K562 (cell line): ENCODE measurements around the gene NUP205.

Experiments
- AFF4 ChIP-seq: sonication (generic); formaldehyde crosslinking; IDR thresholded peaks from 2 replicates; pipeline ENCODE4 v1.8.0; 2023; ENCODE audit warnings: mild to moderate bottlenecking, missing genetic modification reagents
- CEBPZ ChIP-seq: fragments of 150-350 bp; IDR thresholded peaks from 2 replicates; pipeline ENCODE4 v1.6.1; 2014; ENCODE audit warnings: low read depth, mild to moderate bottlenecking, low read length, borderline replicate concordance
- CHD2 ChIP-seq: IDR thresholded peaks from 2 replicates; pipeline ENCODE4 v1.6.1; 2011; ENCODE audit warnings: low read depth, low read length
- CTCF ChIP-seq, 3 experiments: IDR thresholded peaks in 2 of 3; conservative IDR thresholded peaks in 1 of 3; 2 replicates each; pipeline ENCODE4 v1.5.1; 2011 to 2012; ENCODE audit warnings: low read length in 3 of 3, mild to moderate bottlenecking in 3 of 3, control low read depth in 2 of 3, improper control_type of control experiment in 1 of 3, inconsistent platforms in 1 of 3, low read depth in 1 of 3, mixed read lengths in 1 of 3, moderate library complexity in 1 of 3; ENCODE audit not compliant: insufficient read depth in 2 of 3
- EP300 ChIP-seq: IDR thresholded peaks from 2 replicates; pipeline ENCODE4 v1.6.1; 2012; ENCODE audit warnings: low read length, improper control_type of control experiment
- FOXM1 ChIP-seq, 2 experiments: fragments of 450-650 bp in 1 of 2; sonication (generic) in 1 of 2; formaldehyde crosslinking in 1 of 2; IDR thresholded peaks; 2 replicates each; pipeline versions ENCODE4 v1.6.1 to v1.9.0; 2017 to 2022; ENCODE audit warnings: low read depth in 2 of 2, mild to moderate bottlenecking in 2 of 2, missing genetic modification reagents in 1 of 2, moderate library complexity in 1 of 2
- PHF8 ChIP-seq: fragments of 200-600 bp; sonication (generic); IDR thresholded peaks from 2 replicates; pipeline ENCODE4 v1.6.1; 2012; ENCODE audit warnings: mixed run types, mild to moderate bottlenecking, inconsistent platforms, low read length, moderate library complexity, borderline replicate concordance
- TF ChIP-seq, protein P1 (sequence below): sonication (generic); formaldehyde crosslinking; IDR thresholded peaks from 2 replicates; pipeline ENCODE4 v1.8.0; 2022; ENCODE audit warnings: missing genetic modification reagents, mild to moderate bottlenecking, moderate library complexity, borderline replicate concordance
- TF ChIP-seq, protein P2 (sequence below), 2 experiments: IDR thresholded peaks; 2 replicates each; pipeline ENCODE4 v1.6.1; 2011; ENCODE audit warnings: borderline replicate concordance in 1 of 2, control low read depth in 1 of 2, low read depth in 1 of 2, low read length in 1 of 2, mild to moderate bottlenecking in 1 of 2, mixed read lengths in 1 of 2, moderate library complexity in 1 of 2; ENCODE audit not compliant: insufficient read depth in 1 of 2, insufficient read length in 1 of 2, poor library complexity in 1 of 2, severe bottlenecking in 1 of 2; ENCODE audit errors: extremely low read depth in 1 of 2

- TF ChIP-seq PHF8 (no peak), CTCF (IDR thresholded peaks at IDR 0.05 in 2 of 3, conservative IDR thresholded peaks at IDR 0.05 in 1 of 3; ENCODE audit: insufficient read depth in 2 of 3, low read depth in 1 of 3, low read length in 3 of 3) (no peak), FOXM1 (IDR thresholded peaks at IDR 0.05; ENCODE audit: low read depth) (no peak), FOXM1 (CRISPR knock-in tag; IDR thresholded peaks at IDR 0.05; ENCODE audit: low read depth) (no peak), CHD2 (no peak), CEBPZ (no peak), AFF4 (CRISPR knock-in tag) (no peak), EP300 (no peak)
- TF ChIP-seq, protein P1, sequence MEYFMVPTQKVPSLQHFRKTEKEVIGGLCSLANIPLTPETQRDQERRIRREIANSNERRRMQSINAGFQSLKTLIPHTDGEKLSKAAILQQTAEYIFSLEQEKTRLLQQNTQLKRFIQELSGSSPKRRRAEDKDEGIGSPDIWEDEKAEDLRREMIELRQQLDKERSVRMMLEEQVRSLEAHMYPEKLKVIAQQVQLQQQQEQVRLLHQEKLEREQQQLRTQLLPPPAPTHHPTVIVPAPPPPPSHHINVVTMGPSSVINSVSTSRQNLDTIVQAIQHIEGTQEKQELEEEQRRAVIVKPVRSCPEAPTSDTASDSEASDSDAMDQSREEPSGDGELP (CRISPR knock-in tag), result no peak
- TF ChIP-seq, protein P2, sequence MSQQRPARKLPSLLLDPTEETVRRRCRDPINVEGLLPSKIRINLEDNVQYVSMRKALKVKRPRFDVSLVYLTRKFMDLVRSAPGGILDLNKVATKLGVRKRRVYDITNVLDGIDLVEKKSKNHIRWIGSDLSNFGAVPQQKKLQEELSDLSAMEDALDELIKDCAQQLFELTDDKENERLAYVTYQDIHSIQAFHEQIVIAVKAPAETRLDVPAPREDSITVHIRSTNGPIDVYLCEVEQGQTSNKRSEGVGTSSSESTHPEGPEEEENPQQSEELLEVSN (IDR thresholded peaks at IDR 0.05; ENCODE audit: borderline replicate concordance in 1 of 2, extremely low read depth in 1 of 2, insufficient read depth in 1 of 2, insufficient read length in 1 of 2, low read depth in 1 of 2, low read length in 1 of 2, poor library complexity in 1 of 2, severe bottlenecking in 1 of 2), result no peak
Measured at GRCh38 chr7:135527025-135527424, 30.7 kb upstream of the NUP205 start.
